ENCODE results near the gene ANO1.

ANO1 gene

GRCh38 chr11:70090961-70091381 lies 12.9 kb downstream of the ANO1 start:
- DNase-seq (ENCODE audit: extremely low spot score, insufficient read length, low read depth) (no peak), FAIRE-seq (no peak)

GRCh38 chr11:70091638-70092037 lies 13.5 kb downstream of the ANO1 start:
- DNase-seq (ENCODE audit: extremely low spot score, insufficient read length, low read depth) (no peak), FAIRE-seq (no peak)

- no peak for FAIRE-seq
- DNase-seq (ENCODE audit: extremely low spot score, insufficient read length, low read depth), result no peak
Observed at GRCh38 chr11:70092959-70093715, 15.0 kb downstream of the ANO1 start.

- no peak for DNase-seq (ENCODE audit: extremely low spot score, insufficient read length, low read depth)
- FAIRE-seq, result no peak
Observed at GRCh38 chr11:70095541-70096252, 17.6 kb downstream of the ANO1 start.

- DNase-seq (ENCODE audit: extremely low spot score, insufficient read length, low read depth) (no peak), FAIRE-seq (no peak)
Observed at GRCh38 chr11:70097783-70098563, 19.9 kb downstream of the ANO1 start.

- FAIRE-seq (no peak), DNase-seq (ENCODE audit: extremely low spot score, insufficient read length, low read depth) (no peak)
Observed at GRCh38 chr11:70098936-70099335, 20.8 kb downstream of the ANO1 start.

- DNase-seq (ENCODE audit: extremely low spot score, insufficient read length, low read depth) (no peak), FAIRE-seq (no peak)
Observed at GRCh38 chr11:70099578-70100279, 21.6 kb downstream of the ANO1 start.

- DNase-seq (ENCODE audit: extremely low spot score, insufficient read length, low read depth), result no peak
- FAIRE-seq, result no peak
Observed at GRCh38 chr11:70100280-70100603, 22.1 kb downstream of the ANO1 start.

GRCh38 chr11:70100791-70101190 lies 22.7 kb downstream of the ANO1 start:
- DNase-seq (ENCODE audit: extremely low spot score, insufficient read length, low read depth) (no peak), FAIRE-seq (no peak)

GRCh38 chr11:70103256-70103975 lies 25.3 kb downstream of the ANO1 start:
- FAIRE-seq (no peak), DNase-seq (ENCODE audit: extremely low spot score, insufficient read length, low read depth) (no peak)

- FAIRE-seq (no peak), DNase-seq (ENCODE audit: extremely low spot score, insufficient read length, low read depth) (no peak)
Observed at GRCh38 chr11:70104419-70104818, 26.3 kb downstream of the ANO1 start.

- no peak for FAIRE-seq
- DNase-seq (ENCODE audit: extremely low spot score, insufficient read length, low read depth), result no peak
Observed at GRCh38 chr11:70104961-70105360, 26.8 kb downstream of the ANO1 start.

GRCh38 chr11:70105369-70105754 lies 27.2 kb downstream of the ANO1 start:
- no peak for DNase-seq (ENCODE audit: extremely low spot score, insufficient read length, low read depth)
- no peak for FAIRE-seq

- FAIRE-seq (no peak), DNase-seq (ENCODE audit: extremely low spot score, insufficient read length, low read depth) (no peak)
Observed at GRCh38 chr11:70105755-70106571, 27.8 kb downstream of the ANO1 start.

GRCh38 chr11:70106757-70107156 lies 28.6 kb downstream of the ANO1 start:
- no peak for FAIRE-seq
- DNase-seq (ENCODE audit: extremely low spot score, insufficient read length, low read depth), result no peak

- DNase-seq (ENCODE audit: extremely low spot score, insufficient read length, low read depth) (no peak), FAIRE-seq (no peak)
Observed at GRCh38 chr11:70107191-70107590, 29.1 kb downstream of the ANO1 start.

GRCh38 chr11:70107756-70108155 lies 29.6 kb downstream of the ANO1 start:
- DNase-seq (ENCODE audit: extremely low spot score, insufficient read length, low read depth), result no peak
- FAIRE-seq, result no peak

- no peak for FAIRE-seq
- no peak for DNase-seq (ENCODE audit: extremely low spot score, insufficient read length, low read depth)
Observed at GRCh38 chr11:70108250-70108649, 30.1 kb downstream of the ANO1 start.

GRCh38 chr11:70109006-70109405 lies 30.9 kb downstream of the ANO1 start:
- FAIRE-seq (no peak), DNase-seq (ENCODE audit: extremely low spot score, insufficient read length, low read depth) (no peak)
